Testis (tissue), 3 donors: ENCODE results near the gene IL9. TPM values are rescaled to one million over a fixed set of nuclear protein-coding genes. Genes with fewer than 3 reads are reported as not detected.

ENCODE experiments used
- DNase-seq: peaks from one replicate; pipeline ENCODE4 v3.0.0-alpha.2; 2019
- H3K27ac ChIP-seq, 2 donors: fragments of 200-600 bp; sonication (generic); one replicate each; pipeline ENCODE4 v1.5.1; 2019
- H3K27me3 ChIP-seq: fragments of 200-600 bp; sonication (generic); one replicate; pipeline ENCODE4 v1.5.1; 2019
- H3K36me3 ChIP-seq: fragments of 200-600 bp; sonication (generic); one replicate; pipeline ENCODE4 v1.5.1; 2017; ENCODE audit warnings: low read depth; ENCODE audit errors: missing control alignments
- H3K4me1 ChIP-seq: fragments of 200-600 bp; sonication (generic); one replicate; pipeline ENCODE4 v1.5.1; 2019
- H3K4me3 ChIP-seq, 2 donors: fragments of 200-600 bp; sonication (generic); one replicate each; pipeline ENCODE4 v1.5.1; 2017 to 2019
- H3K9me3 ChIP-seq: fragments of 200-600 bp; sonication (generic); one replicate; pipeline ENCODE4 v1.5.1; 2017
- CTCF ChIP-seq, 3 experiments: fragments of 450-650 bp in 2 of 3; fragments of 200-600 bp in 1 of 3; sonication (generic) in 1 of 3; IDR thresholded peaks; one replicate each; pipeline ENCODE4 v1.5.1; 2016 to 2019; ENCODE audit warnings: antibody characterized with exemption in 3 of 3, mild to moderate bottlenecking in 2 of 3, moderate library complexity in 1 of 3
- POLR2A ChIP-seq: fragments of 450-650 bp; IDR thresholded peaks from one replicate; pipeline ENCODE4 v1.6.1; 2017; ENCODE audit warnings: antibody characterized with exemption, mild to moderate bottlenecking, moderate library complexity
- WGBS, 2 donors: methylation state at CpG; one replicate each; pipeline ENCODE4 v1.1.5; 2018; 5-methylcytosine and 5-hydroxymethylcytosine counted together
- intact Hi-C: fragments of 100-400 bp; cut with DNase I; formaldehyde crosslinking; loops from one replicate; pipeline ENCODE4 v1.15.1; 2023; ENCODE audit warnings: low total_unique reads
- polyA plus RNA-seq: library from polyadenylated mRNA; stranded (reverse); fragments of 350-450 nt; fragmentation: Illumina TruSeq; extraction: RNeasy Lipid Tissue Mini Kit (QIAGEN cat#74804); gene quantifications from one replicate; pipeline ENCODE4 v1.2.3, GENCODE V29; 2014; ENCODE audit warnings: low read depth, low replicate concordance; ENCODE audit not compliant: insufficient read depth
- total RNA-seq, 2 donors: library from RNA; depleted of rRNA; stranded (reverse); fragments of >200 nt; gene quantifications; one replicate each; pipeline ENCODE4 v1.2.3, GENCODE V29; 2016

The IL9 gene
- total and polyA plus RNA-seq, 3 donors from 2014 or later: not detected

- H3K9me3 ChIP-seq: no peaks in the 10 kb centered on the region
- intact Hi-C loops: no loop called here
- WGBS, 2 donors: 63 to 73% methylated on average over 4 of the region's 4 CpGs
- H3K27ac ChIP-seq: no peak overlapping the region
- H3K4me3 ChIP-seq: no peak overlapping the region
- no peak for DNase-seq
- no peaks in the 10 kb centered on the region for H3K36me3 ChIP-seq
- no peaks in the 10 kb centered on the region for H3K4me1 ChIP-seq
- H3K27me3 ChIP-seq: no peaks in the 10 kb centered on the region
- TF ChIP-seq POLR2A (no peak), CTCF (IDR thresholded peaks at IDR 0.05) (no peak)
Observed at GRCh38 chr5:135842737-135843136, 52.9 kb downstream of the IL9 start.

Other genes starting within 250 kb of the IL9 start
- gene SLC25A48, start 61.2 kb downstream of the IL9 start, total RNA-seq: 1 to 10 TPM in 1 of 2 donors, under 1 TPM in 1; 0.71 to 1.4 TPM
- gene SLC25A48, start 61.2 kb downstream of the IL9 start, polyA plus RNA-seq: 1.8 TPM
- gene LECT2, start 59.1 kb upstream of the IL9 start, total RNA-seq: 1 to 10 TPM in 1 of 2 donors, under 1 TPM in 1; 0.87 to 6.6 TPM
- 14.5 TPM for gene LECT2, start 59.1 kb upstream of the IL9 start, polyA plus RNA-seq
- 10 to 100 TPM in 1 of 2 donors, 1 to 10 TPM in 1; 9.0 to 15.4 TPM for gene TGFBI, start 133.1 kb upstream of the IL9 start, total RNA-seq
- gene TGFBI, start 133.1 kb upstream of the IL9 start, polyA plus RNA-seq: 77.2 TPM
- 10 to 100 TPM; 29.1 to 36.0 TPM for gene SMAD5, start 237.0 kb upstream of the IL9 start, total RNA-seq
- 25.4 TPM for gene SMAD5, start 237.0 kb upstream of the IL9 start, polyA plus RNA-seq